ENCODE data around the gene SLC35F1.

The SLC35F1 gene

GRCh38 chr6:118319894-118320649 lies 413.0 kb downstream of the SLC35F1 start:
- DNase-seq = no peak

DNA sequence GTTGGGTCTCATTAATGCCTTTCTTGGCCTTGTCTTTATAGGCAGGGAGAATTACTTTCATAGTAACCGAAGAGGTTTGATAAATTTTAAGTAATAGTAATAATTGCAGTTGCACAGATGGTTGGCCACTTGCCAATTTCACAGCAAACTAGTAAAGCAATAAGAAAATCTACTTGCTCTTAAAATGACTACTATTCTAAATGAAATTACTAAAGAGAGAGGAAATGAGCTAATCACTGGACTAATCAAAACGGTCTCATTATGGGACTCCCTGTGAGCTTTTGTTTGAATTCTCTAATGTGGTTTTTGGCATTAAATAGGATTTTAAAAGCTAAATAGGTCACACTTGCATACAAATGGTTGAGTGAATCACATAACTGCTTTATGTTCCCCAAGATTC lies 413.6 kb downstream of the SLC35F1 start:
- no peak for DNase-seq

- DNase-seq = no peak
Observed at GRCh38 chr6:118324116-118324515, 417.1 kb downstream of the SLC35F1 start.

DNA sequence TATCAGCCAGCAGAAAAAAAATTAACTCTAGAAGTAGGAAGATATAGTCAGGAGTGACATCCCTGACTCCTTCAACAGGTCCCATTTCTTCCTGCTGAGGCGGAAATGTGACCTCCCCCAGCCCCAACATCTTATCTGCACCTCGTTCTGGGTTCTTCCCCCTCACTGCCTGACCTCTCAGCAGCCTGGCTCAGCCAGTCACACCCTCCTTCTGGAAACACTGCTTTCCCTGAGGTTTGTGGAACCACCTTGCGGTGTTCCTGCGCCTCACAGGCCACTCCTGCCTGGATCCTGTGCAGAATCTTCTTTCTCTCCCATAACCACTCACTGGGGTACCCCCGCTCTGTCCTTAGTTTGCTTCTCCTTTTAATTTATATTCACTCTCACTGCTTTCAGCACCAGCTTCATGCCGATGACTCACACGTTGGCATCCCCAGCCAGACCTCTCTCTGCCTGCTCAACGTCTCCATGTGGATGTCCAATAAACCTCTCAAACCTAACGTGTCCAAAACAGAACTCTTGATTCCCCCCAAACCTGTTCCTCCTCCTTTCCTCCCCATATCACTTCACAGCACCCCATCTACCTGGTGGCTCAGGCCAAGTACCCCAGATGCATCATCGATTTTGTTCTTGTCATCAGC lies 418.3 kb downstream of the SLC35F1 start:
- no peak for DNase-seq

DNA sequence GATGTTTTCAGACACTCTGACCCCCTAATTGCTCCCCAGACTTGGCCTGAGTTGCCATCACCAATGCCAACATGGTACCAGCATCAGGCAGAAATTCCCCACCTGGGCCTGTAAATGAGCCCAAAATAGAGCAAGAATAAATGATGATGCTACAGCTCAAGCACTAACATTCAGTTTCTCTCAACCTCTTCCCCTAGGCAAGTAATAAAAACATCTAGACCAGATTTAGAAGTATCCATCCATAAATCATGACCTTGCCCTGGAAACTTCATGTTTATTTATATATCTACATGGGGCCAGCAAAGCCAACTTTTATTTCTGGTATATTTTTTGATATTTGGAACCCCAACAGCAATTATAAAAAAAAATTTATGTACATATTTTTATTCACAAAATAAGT lies 419.6 kb downstream of the SLC35F1 start:
- no peak for DNase-seq

DNA sequence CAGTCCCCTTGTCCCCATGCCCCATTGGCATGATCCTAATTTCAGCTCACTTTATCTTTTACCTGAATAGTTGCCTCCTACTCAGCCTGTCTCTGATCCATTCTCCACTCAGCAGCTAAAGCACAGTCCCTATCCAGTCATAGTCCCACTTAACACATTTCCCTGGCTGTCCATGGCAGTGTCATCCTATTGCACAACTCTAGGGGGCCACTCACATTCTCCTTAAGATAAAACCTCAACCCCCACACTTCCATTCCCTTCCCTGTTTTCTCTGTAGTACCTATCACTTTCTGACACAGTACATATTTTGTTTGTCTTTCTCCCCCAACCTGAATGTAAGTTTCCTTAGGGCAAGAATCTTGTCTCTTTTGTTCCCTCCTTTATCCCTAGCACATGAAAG lies 420.2 kb downstream of the SLC35F1 start:
- no peak for DNase-seq

DNA sequence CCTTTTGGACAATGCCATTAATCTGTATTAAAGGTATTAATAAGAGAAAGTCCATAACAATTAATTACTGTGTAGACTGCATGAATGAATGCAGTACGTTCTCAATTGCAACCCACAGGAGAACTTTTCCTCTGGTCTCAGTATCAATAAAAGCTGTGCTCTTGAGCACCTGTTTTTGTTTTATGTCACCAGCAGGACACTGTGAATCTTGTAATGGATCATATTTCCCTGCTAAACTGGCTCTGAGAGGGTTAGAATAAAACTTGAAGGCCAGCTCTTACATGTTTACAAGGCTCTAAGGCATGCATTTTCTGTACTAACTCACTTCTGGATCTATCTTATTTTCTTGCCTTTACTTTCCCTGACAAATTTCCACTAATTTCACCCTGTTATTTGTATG lies 426.7 kb downstream of the SLC35F1 start:
- no peak for DNase-seq

- DNase-seq = no peak
Observed at GRCh38 chr6:118334634-118335033, 427.6 kb downstream of the SLC35F1 start.

GRCh38 chr6:118335325-118335816 lies 428.3 kb downstream of the SLC35F1 start:
- no peak for DNase-seq

DNA sequence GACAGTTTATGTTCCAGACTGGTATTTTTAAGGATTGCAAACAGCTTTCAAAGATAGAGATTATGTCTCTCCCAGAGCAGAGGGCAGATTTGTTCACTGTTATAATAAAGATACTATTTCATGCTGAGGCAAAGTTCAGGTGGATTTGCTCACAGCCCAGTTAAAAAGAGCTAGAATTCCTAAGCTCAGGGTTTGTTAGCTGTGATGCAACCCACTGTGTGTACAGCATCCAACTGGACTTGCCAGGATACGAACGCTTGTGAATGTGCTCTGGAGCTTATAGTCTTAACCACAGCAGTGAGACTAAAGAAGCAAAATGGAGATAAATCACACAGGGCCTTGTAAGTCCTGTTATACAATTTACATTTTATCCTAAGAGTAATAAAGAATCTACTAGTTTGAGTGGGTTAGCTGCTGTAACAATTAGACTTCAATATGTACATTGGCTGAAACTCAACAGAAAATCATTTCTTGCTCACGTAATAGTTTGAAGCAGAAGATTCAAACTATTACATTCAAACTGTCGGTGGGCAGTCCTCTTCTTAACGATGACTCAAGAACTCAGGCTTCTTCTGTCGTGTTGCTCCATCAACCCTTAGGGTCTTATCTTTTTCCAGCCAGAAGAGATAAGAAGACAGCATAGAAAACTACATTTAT lies 437.1 kb downstream of the SLC35F1 start:
- DNase-seq = no peak

GRCh38 chr6:118350881-118351430 lies 443.9 kb downstream of the SLC35F1 start:
- no peak for DNase-seq

DNA sequence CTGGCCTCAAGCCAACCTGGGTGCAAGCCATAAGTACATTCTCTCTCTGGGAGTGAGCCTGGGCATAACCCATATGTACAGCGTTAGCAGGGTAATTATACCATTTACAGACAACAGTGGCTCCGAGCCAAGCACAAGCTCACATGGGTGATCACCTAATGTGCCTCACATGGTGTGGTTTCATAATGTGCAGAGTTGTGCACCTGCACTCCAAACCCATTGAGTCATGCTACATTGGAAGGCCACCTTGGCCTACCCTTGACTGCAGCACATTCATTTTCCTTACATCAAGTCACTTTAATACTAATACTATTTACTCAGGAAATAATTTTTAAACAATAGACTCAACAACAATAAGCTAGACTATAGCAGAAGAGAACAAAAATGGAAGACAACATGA lies 446.5 kb downstream of the SLC35F1 start:
- DNase-seq = no peak

GRCh38 chr6:118354641-118355040 lies 447.6 kb downstream of the SLC35F1 start:
- no peak for DNase-seq

DNA sequence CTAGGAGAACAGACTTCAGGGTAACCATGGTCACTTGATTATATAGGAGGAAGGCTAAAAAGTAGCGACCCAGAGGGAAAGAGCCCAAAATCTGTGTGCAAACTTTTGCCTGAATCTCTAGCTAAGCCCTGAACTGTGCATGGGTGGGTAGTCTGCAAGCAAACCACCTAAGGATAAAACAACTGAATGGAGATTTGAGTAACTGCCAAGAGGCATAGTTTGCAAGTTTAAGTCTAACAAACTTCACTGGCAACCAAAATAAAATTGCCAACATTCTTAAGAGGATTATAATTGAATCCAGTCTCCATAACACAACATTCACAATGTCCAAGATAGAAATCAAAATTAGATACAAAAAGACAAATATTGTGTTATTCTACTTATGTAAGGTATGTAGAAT lies 449.0 kb downstream of the SLC35F1 start:
- no peak for DNase-seq

DNA sequence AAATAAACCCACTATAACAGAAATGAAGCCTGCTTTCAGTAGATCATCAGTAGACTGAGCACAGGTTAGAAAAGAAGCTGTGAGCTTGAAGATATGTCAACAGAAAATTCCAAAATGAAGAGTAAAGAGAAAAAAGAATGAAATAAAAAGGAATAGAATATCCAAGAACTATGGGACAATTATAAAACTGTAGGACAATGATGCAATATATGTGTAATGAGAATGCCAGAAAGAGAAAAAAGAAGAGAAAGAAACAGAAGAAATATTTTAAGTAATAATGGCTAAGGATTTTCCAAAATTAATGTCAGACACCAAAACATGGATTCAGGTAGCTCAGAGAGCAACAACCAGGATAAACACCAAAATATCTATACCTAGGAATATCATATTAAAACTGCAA lies 449.6 kb downstream of the SLC35F1 start:
- no peak for DNase-seq
